Measurements from ENCODE around the gene JMY. TPM values are rescaled to one million over a fixed set of nuclear protein-coding genes. Genes with fewer than 3 reads are reported as not detected.

JMY gene
- total RNA-seq, 1 donor = 30.8 TPM

DNA sequence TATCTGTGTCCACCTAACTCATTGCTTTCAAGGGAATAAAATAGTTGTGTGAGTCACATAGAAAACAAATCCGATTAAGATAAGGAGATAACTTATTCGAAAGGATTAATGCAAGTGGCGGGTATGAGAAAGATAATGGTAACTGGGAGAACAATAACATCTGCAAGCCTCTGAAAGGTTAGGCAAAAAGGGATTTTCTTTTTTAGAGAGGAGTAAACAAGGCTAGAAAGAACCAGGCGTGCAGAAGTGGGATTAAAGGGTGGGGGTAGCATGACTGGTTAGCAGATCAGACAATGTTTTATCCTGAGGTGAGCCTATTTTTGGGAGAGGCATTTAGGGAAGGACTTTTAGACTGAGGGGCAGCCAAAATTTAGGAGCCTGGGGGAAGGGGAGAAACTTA lies 34.7 kb upstream of the JMY start:
- H3K9me3 ChIP-seq (ENCODE audit: low read depth, low read length) = no peaks in the 10 kb centered on the region
- H4K20me1 ChIP-seq (ENCODE audit: insufficient read depth, low read length) = no peaks in the 10 kb centered on the region
- no peak overlapping the region for H3K4me2 ChIP-seq (ENCODE audit: insufficient read depth, low read length)
- DNase-seq (ENCODE audit: insufficient read length, low spot score, missing footprints) = peak; percentile 58
- peaks cover 7% of the 10 kb centered on the region for H3K4me1 ChIP-seq (ENCODE audit: insufficient read depth, low read length)
- no peaks in the 10 kb centered on the region for H3K79me2 ChIP-seq (ENCODE audit: insufficient read depth, low read length)
- no peak for TF ChIP-seq CTCF (IDR thresholded peaks at IDR 0.05; ENCODE audit: extremely low read depth, low read depth, low read length)
- no peak overlapping the region for H3K4me3 ChIP-seq (ENCODE audit: insufficient read depth, low read length)
- no peak overlapping the region for H3K27ac ChIP-seq (ENCODE audit: low read depth, low read length)
- H3K36me3 ChIP-seq (ENCODE audit: insufficient read depth, low read length) = no peaks in the 10 kb centered on the region
- H2AFZ ChIP-seq (ENCODE audit: low read length) = no peak overlapping the region
- no peaks in the 10 kb centered on the region for H3K27me3 ChIP-seq (ENCODE audit: insufficient read depth, low read length)

DNA sequence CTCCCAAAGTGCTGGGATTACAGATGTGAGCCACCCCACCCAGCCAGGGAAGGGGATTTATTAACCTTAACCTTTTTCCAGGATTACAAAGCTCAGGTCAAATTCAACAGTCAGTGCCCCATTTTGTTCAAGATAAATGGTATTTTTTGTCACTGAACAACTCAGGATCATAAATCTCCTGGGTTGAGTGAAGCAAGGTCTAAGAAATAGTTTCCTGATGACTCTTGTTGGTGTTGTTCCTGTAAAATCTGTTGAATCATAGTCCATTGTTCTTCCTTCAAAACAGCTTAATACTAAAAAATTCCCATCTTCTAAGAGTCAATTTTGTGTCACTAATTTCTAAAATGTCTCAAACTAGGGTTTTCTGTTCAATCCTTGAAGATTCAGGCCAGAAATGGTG lies 33.9 kb upstream of the JMY start:
- no peak overlapping the region for H2AFZ ChIP-seq (ENCODE audit: low read length)
- TF ChIP-seq CTCF (IDR thresholded peaks at IDR 0.05; ENCODE audit: extremely low read depth, low read depth, low read length) = no peak
- no peaks in the 10 kb centered on the region for H3K79me2 ChIP-seq (ENCODE audit: insufficient read depth, low read length)
- H3K4me2 ChIP-seq (ENCODE audit: insufficient read depth, low read length) = no peak overlapping the region
- H3K27me3 ChIP-seq (ENCODE audit: insufficient read depth, low read length) = no peaks in the 10 kb centered on the region
- H3K4me3 ChIP-seq (ENCODE audit: insufficient read depth, low read length) = no peak overlapping the region
- no peaks in the 10 kb centered on the region for H4K20me1 ChIP-seq (ENCODE audit: insufficient read depth, low read length)
- peak; percentile 82 for DNase-seq (ENCODE audit: insufficient read length, low spot score, missing footprints)
- H3K27ac ChIP-seq (ENCODE audit: low read depth, low read length) = no peak overlapping the region
- H3K4me1 ChIP-seq (ENCODE audit: insufficient read depth, low read length) = peaks cover 7% of the 10 kb centered on the region
- H3K9me3 ChIP-seq (ENCODE audit: low read depth, low read length) = no peaks in the 10 kb centered on the region
- no peaks in the 10 kb centered on the region for H3K36me3 ChIP-seq (ENCODE audit: insufficient read depth, low read length)

DNA sequence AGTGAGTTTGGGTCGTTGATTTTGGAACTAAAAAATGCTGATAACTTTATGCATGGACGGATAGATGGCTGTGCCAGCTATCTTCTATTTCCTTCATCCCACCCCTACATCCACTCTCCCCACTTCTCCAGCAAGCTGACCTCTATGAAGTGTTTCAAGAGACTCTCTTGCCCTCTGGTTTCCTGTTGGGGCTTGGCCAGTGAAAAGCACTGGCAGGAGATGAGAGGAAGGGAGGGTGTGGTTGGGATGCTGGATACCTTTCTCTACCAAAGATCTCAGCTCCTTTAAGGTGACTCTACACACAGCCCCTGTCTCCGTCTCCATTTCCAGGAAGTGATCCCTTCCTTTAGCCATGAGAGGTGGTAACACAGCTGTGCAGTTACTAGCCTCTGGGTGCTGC lies 30.0 kb upstream of the JMY start:
- no peak for TF ChIP-seq CTCF (IDR thresholded peaks at IDR 0.05; ENCODE audit: extremely low read depth, low read depth, low read length)
- peaks cover 6% of the 10 kb centered on the region for H3K4me1 ChIP-seq (ENCODE audit: insufficient read depth, low read length)
- no peak overlapping the region for H3K27ac ChIP-seq (ENCODE audit: low read depth, low read length)
- peak overlapping the region; percentile 17 for H2AFZ ChIP-seq (ENCODE audit: low read length)
- no peak overlapping the region for H3K4me3 ChIP-seq (ENCODE audit: insufficient read depth, low read length)
- H3K27me3 ChIP-seq (ENCODE audit: insufficient read depth, low read length) = no peaks in the 10 kb centered on the region
- no peaks in the 10 kb centered on the region for H3K36me3 ChIP-seq (ENCODE audit: insufficient read depth, low read length)
- H3K9me3 ChIP-seq (ENCODE audit: low read depth, low read length) = no peaks in the 10 kb centered on the region
- H4K20me1 ChIP-seq (ENCODE audit: insufficient read depth, low read length) = no peaks in the 10 kb centered on the region
- DNase-seq (ENCODE audit: insufficient read length, low spot score, missing footprints) = no peak
- H3K79me2 ChIP-seq (ENCODE audit: insufficient read depth, low read length) = no peaks in the 10 kb centered on the region
- no peak overlapping the region for H3K4me2 ChIP-seq (ENCODE audit: insufficient read depth, low read length)

- H3K36me3 ChIP-seq (ENCODE audit: insufficient read depth, low read length) = no peaks in the 10 kb centered on the region
- no peaks in the 10 kb centered on the region for H3K27me3 ChIP-seq (ENCODE audit: insufficient read depth, low read length)
- no peak overlapping the region for H3K27ac ChIP-seq (ENCODE audit: low read depth, low read length)
- no peaks in the 10 kb centered on the region for H3K79me2 ChIP-seq (ENCODE audit: insufficient read depth, low read length)
- no peak overlapping the region for H3K4me3 ChIP-seq (ENCODE audit: insufficient read depth, low read length)
- peaks cover under 1% of the 10 kb centered on the region for H3K4me1 ChIP-seq (ENCODE audit: insufficient read depth, low read length)
- H4K20me1 ChIP-seq (ENCODE audit: insufficient read depth, low read length) = no peaks in the 10 kb centered on the region
- no peak for DNase-seq (ENCODE audit: insufficient read length, low spot score, missing footprints)
- H3K9me3 ChIP-seq (ENCODE audit: low read depth, low read length) = no peaks in the 10 kb centered on the region
- H2AFZ ChIP-seq (ENCODE audit: low read length) = no peak overlapping the region
- no peak overlapping the region for H3K4me2 ChIP-seq (ENCODE audit: insufficient read depth, low read length)
- no peak for TF ChIP-seq CTCF (IDR thresholded peaks at IDR 0.05; ENCODE audit: extremely low read depth, low read depth, low read length)
Observed at GRCh38 chr5:79206541-79206940, 29.4 kb upstream of the JMY start.
